Glomerular endothelial cell (primary cell): ENCODE data around the gene MT1M. TPM values are rescaled to one million over a fixed set of nuclear protein-coding genes. Genes with fewer than 3 reads are reported as not detected.
"Not testable (repeated sequence)": the region's sequence is repeated elsewhere in the genome, so short reads cannot be mapped to it uniquely, and the experiment has no call there.

Experiments used
- DNase-seq: peaks from one replicate; pipeline ENCODE4 v3.0.0-alpha.2; 2011; ENCODE audit warnings: low read depth, low spot score; ENCODE audit errors: extremely low read depth
- total RNA-seq: library from RNA; depleted of rRNA; stranded (reverse); fragments of >200 nt; gene quantifications from 2 replicates; pipeline ENCODE4 v1.2.3, GENCODE V29; 2015

MT1M gene
- total RNA-seq, result not detected in 2 replicates

DNA sequence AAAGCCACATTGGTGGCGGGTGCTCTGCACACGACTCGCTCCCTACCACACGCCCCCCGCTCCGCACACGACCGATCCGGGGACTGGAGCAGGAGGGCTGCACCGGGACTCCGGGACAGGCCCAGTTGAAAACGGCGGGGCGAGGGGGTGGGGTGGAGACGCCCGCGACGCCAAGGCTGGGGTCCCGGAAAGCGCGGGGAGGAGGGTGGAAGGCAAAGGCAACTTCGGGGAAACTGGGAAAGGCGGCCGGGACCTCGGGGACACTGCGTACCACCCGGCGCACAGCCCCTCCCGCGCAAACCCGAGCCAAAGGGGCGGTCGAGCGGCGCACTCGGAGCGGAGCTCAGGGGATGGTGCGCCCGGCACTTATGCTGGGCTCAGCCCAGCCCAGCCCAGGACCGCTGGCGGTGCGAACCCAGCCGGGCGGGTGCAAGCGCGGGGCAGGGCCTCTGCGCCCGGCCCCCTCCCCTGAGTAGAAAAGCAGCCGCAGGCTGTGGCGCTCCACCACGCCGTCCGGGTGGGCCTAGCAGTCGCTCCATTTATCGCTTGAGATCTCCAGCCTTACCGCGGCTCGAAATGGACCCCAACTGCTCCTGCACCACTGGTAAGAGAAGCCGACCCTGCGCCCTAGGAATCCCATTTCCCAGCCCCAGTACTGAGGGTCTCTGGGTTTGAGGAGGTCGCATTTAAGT lies at the start of gene MT1M:
Gene MT1M (plus strand): TSS at position 504 of the 692 bp plus-strand sequence. CDS start 73 bp downstream, at position 577.
- no peak for DNase-seq

DNA sequence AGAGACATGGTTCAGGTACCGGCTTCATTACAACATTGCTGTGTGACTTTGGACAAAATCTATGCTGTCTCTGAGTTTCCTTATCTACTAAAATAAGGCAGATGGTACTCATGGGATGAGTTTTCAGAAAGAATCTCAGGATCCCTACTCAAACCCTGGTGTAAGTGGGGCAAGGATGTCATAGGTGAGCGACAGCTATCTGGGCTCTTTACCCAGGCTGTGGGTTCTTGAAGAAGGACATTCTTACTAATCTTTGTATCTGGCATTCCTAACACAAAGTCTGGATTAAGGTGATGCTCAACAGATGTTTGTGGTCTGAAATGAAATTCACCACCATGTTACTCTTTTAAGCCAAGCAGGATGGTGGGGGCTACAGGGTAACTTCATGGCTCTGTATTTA lies 49.5 kb upstream of the MT1M start:
- DNase-seq, result not testable (repeated sequence)

DNA sequence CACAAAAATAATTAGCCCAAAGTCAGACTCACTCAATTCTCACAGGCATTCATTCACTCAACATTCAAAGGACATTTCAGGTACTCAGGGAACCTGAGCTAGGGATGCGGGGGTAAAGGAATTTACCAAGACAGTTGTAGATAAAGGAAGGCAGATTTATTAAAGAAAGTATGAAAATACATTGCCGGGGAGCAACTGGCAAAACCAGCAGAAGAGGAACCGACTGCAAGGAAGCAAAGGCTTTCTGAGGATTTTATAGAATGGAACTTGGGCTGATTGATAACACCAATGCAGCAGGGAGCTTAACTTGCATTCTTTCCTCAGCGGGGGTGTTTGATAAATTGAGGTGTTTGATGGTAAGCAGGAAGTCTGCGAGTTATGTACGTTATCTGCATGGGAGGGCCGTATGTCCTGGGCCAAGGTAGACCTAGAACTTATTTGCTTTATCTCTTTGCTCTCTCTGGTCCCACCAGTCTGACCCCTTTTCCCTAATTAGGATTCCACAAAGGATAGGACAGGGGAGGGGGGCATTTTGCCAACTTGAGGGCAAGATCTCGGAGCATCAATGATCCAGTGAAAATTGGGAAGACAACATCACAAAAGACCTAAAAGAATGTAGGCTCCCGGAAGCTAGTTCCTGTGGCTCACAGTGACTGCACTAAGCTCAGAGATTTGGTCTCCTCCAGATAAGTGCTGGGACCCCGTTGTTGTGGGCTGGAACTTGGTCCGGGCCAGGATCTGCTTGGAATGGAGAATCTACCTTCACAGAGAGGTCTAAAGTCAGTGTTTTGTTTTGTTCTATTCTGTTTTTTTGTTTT lies 48.9 kb upstream of the MT1M start:
- no peak for DNase-seq

DNA sequence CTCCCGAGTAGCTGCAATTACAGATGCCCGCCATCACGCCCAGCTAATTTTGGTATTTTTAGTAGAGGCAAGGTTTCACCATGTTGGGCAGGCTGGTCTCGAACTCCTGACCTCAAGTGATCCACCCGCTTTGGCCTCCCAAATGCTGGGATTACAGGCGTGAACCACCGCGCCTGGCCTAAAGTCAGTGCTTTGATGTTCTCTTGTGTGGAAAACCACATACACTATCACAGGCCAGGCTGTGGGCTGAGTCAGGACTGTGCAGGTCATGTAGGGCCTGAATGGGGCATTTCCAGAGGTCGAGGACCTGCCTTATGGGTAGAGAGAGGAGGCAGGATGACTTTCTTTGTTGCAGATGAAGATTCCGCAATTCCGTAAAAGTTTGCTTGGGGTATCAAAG lies 48.2 kb upstream of the MT1M start:
- no peak for DNase-seq

DNA sequence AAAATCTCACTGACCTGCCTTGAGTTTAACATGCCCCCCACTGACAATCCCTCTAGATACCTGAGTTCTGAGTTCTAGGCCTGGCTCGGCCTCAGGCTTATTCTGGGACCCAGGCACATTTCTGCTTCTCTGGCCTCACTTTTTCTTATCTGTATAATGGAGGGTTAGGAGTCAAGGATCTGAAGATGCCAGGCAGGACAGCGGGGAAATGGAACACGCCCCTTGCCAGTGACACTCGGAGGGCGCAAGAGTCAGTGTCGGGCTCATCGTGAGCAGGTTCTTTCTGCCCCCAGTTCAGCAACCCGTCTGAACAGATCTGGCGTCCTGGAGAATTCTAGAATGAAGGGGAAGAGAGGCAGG lies 43.7 kb upstream of the MT1M start:
- no peak for DNase-seq

DNA sequence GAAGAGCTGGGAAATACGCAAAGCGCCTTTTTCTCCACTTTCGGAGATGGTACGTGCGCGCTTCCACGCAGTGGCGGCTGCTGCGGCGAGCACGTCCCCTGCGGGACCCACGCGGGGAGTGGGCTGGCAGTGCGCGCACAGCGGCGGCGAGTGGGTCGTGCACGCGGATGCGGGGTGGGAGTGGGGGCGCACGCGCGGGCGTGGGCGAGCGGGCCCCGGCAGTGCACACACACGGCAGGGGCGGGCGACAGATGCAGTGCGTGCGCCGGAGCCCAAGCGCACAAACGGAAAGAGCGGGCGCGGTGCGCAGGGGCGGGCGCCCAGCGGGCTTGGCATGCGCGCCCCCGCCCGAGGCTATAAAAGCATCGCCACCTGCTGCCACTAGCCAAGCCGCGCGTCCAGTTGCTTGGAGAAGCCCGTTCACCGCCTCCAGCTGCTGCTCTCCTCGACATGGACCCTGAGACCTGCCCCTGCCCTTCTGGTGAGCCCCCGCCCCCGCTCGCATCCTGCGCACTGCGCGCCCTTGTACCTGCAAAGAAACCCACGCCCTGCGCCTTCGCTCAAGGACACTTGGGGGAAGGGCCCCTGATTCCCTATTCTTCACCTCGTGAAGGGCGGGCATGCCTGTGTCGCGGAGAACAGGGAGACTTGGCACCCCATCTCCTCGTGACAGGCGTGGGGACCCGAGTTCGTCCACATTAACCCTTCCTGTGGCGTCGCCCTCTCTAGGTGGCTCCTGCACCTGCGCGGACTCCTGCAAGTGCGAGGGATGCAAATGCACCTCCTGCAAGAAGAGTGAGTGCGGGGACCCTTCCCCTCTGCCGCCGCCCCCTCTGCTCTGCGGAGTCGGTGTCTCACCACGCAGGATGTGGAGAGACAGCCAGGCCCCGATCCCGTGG lies 43.1 kb upstream of the MT1M start, which contains the start of gene MT3:
Gene MT3 (plus strand): TSS at position 388 of the 899 bp plus-strand sequence. CDS start 63 bp downstream, at position 451.
- DNase-seq, result no peak

DNA sequence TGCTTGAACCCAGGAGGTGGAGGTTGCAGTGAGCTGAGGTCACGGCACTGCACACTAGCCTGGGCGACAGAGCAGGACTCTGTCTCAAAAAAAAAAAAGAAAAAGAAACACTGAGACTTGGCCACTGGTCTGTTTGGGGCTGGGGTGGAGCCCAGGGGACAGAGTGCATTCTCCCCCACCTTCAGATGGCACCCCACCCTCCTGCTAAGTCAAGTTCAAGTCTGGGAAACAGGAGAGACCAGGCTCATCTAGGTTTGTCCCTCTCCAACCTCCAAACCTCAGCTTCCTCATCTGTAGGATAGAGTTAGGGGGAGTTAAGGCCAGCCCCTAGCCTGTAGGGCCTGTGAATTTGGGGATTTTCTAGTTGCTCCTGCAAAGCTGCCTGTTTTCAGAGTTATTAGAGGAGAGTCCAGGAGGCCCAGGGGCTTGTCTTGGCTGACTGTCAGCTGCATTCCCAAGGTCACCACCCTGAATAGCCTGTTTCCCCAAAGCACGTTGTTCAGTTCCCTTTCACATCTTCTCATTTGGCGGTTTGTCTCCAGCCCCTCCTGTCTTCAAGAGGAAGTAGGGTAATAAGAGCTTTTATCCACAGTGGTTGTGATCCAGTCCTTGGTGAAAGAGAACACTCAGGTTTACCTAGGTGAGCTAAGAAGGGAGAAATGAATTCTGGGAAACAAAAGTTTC lies 40.9 kb upstream of the MT1M start:
- DNase-seq, result no peak

DNA sequence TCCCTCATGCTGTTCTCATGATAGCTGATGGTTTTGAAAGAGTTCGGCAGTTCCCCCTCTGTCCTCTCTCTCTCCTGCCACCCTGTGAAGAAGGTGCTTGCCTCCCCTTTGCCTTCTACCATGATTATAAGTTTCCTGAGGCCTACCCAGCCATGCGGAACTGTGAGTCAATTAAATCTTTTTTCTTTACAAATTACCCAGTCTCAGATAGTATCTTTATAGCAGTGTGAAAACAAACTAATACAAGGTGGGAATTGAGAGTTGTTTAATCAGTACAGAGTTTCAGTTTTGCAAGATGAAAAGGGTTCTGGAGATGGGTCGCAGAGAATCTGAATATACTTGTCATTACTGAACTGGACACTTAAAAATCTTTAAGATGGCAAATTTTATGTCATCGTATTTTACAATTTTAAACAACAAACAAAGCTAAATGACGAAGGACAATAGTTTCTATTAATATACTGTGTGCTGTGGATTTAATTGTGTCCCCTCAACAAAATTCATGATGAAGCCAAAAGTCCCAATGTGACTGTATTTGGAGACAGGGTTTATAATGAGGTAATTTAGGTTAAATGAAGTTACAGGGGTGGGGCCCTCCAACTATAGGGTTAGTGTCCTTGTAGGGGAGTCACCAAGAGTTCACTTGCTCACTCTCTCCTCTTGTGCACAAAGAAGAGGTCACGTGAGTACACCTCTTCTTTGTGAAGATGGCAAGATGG lies 38.7 kb upstream of the MT1M start:
- no peak for DNase-seq

DNA sequence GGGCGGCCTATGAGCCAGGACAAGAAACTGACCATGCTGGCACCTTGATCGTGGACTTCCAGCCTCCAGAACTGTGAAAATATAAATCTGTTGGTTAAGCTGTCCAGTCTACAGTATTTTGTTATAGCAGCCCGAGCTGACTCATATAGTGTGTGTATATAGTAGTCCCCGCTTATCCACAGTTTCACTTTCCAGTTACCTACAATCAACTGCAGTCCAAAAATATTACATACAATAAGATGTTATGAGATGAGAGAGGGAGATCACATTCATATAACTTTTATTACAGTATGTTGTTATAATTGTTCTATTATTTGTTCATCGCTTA lies 38.2 kb upstream of the MT1M start:
- no peak for DNase-seq

DNA sequence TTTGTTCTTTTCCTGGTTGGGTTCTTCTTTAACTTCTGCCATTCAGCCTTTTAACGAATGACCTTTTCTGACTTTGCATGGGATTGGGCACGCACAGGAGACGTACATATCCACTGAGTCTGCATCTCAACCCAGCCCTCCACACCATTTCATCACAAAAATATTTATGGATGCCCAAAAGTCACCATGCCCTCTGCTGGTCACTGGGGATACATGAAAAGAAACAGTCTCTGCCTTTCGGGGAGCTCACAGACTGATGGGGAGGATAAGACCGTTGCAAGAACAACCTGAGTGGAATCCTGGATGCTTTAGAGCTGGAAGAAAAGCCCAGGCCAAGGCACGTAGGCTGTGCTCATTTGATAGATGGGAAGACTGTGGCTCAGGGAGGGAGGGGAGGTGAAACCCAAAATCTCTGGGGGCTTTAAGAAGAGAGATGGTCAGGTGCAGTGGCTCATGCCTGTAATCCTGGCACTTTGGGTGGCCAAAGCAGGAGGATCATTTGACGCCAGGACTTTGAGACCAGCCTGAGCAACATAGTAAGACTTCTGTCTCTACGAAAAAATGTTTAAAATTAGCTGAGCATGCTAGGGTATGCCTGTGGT lies 32.0 kb upstream of the MT1M start:
- DNase-seq, result no peak

DNA sequence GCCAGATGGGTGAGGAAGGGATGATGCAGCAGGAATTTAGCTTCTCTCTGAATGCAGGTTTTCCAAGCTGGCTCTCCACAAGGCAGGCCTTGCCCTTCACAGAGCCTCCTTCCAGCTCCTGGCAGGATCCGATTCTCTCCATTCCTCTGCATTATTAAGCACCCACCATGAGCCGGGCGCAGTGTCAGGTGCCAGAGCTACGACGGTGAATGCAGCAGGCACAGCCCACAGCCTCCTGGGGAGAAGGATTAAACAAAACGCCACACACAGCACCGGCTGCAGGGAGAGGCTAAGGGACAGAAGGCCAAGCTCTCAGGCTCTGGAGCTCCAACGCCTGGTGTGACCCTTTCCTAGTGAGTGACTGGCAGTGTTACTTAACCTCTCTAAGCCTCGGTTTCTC lies 31.1 kb upstream of the MT1M start:
- no peak for DNase-seq

DNA sequence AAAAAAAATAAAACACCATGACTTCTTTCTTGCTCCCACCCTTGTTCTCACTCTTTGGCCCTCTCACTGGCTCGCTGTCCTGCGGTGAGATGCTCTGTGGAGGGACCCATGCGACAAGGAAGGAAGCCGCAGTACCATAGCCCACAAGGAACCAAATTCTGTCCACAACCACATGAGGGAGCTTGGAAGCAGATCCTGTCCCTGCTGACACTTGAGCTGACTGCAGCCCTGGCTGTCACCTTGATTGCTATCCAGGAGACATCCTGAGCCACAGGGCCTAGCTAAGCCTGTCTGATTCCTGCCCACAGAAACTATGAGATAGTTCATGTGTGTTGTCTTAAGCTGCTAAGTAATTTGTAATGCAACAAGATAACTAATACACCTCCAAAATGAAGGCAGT lies 28.9 kb upstream of the MT1M start:
- no peak for DNase-seq

DNA sequence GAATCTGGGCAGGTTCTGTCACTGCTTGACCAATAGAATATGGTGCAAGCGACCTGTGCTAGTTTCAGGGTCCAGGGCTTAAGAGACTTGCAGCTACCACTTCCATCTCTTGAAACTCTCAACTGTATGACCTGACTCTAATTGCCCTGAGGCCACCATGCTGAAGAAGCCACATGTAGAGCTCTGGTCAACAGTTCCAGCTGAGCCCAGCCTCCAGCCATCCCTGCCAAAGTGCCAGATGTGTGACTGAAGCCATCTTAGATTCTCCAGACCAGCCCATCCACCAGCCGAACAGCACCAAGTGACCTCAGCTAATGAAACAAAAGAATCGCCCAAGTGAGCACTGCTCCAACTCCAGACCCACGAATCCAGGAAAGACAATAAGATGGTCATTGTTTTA lies 27.5 kb upstream of the MT1M start:
- DNase-seq, result no peak

DNA sequence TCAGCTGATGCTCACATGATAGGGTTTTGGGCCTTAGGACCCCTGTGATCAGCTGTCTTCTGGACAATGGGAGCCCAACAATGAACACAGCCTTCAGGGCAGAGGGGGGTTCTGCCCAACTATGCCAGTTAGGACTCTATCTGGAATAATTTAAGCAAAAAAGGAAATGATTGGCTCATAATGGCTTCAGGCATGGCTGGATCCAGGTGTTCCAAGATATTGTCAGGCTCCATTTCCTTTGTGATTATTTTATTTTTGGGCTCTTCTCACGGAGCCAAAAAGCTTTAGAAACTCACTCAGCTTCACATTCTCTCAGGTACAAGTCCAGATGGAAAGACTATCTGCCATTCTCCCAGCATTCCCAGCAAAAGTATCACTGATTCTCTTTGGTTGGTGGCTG lies 27.0 kb upstream of the MT1M start:
- no peak for DNase-seq

DNA sequence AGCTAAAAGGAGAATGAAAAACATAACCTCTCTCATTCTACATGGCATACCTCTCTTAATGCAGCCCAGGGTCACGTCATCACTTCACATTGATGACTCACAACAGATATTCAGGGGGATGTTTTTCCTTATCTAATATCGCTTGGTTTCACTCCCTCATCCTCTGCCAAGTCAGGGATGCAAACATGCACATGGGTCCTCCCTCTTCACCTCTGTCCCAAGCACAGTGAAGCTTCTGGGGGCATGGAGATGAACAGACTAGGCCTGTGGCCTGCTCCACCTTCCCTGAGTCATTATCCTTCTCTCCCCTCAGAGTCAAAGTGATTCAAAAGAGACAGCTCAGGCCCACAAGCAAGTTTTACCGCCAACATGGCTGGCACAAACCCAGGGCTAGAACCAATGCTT lies 26.4 kb upstream of the MT1M start:
- DNase-seq, result no peak

DNA sequence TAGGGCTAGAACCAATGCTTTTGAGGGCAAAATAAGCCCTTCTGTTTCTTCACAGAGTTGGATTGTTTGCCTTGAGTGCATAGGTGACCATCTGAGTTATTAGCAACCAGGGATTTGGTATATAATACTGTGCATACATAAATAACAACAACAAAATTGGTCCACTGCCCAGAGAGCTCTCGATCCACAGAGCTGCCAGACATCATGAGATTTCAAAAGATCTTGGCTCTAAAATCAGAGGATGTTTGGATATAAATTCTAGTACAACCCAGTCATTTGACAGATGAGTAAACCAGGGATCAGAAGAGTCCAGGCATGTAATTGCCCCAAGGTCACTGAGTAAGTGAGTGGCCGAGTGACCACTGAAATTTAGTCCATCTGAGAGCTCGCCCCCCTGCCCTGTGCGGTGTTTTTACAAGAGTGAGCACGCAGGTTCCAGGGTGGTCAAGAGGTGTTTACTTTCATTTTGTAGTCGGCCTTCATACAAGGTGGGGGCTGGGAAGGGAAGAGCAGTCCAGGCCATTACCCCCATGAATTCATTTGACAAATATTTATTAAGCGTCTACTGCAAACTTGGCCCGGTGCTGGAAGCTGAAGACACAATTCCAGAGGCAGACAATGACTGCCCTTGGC lies 25.9 kb upstream of the MT1M start:
- DNase-seq, result no peak

DNA sequence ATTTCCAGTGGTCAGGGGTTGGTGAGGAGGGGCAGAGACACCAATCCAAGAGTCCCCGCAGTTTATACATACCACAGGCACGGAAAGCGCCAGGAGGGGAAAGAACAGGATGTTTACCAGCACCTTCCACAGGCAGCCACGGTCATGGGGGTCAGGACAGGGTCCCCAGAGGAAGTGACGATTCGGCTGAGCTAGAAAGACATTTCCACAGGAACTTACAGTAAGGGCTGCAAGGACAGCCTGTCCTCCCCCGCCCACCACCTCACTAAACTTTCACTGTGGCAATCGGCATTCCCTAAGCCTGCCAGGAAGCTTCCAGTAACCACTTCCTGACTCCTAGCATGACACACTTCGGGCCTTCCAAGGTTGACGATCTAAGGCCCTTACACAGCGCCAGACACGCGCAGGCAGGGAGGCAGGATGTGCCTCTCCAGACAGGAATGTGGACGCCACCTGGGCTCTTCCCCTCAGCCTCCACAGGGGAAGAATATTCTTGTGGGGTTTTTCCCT lies 25.3 kb upstream of the MT1M start:
- peak; percentile 95 for DNase-seq

DNA sequence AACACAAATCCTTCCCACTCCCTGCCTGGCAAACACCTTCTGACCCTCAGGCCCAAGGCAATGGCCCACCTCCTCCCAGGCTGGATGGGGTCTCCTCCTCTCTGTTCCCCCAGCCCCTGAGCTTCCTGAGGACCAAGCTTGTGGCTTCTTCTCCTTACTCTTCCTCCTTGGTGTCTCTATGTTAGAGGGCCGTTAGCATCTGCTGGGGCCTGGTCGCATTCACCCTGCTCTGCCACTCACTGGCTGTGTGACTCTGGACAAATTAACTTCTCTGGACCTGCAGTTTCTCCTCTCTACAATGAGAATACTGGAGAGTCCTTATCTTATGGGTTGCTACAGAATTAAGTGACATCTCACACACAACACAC lies 24.8 kb upstream of the MT1M start:
- DNase-seq, result no peak
